Parathyroid adenoma (tissue), 2 donors: ENCODE data around the gene XPNPEP1.
A peak's percentile ranks its signal among the peaks of the same experiment; 100 is the strongest.

ENCODE experiments used
- H2AFZ ChIP-seq: fragments of 300-600 bp; sonication (generic); one replicate; pipeline ENCODE4 v1.7.0; 2017; ENCODE audit warnings: antibody characterized with exemption, mild to moderate bottlenecking
- H3K27ac ChIP-seq: fragments of 300-600 bp; sonication (generic); one replicate; pipeline ENCODE4 v1.7.0; 2017
- H3K27me3 ChIP-seq: fragments of 300-600 bp; sonication (generic); one replicate; pipeline ENCODE4 v1.7.0; 2017; ENCODE audit warnings: low read length; ENCODE audit not compliant: control insufficient read depth, insufficient read depth
- H3K36me3 ChIP-seq: fragments of 300-600 bp; sonication (generic); one replicate; pipeline ENCODE4 v1.7.0; 2017; ENCODE audit warnings: low read length; ENCODE audit not compliant: control insufficient read depth, insufficient read depth
- H3K4me1 ChIP-seq: fragments of 300-600 bp; sonication (generic); one replicate; pipeline ENCODE4 v1.7.0; 2017; ENCODE audit warnings: control low read depth
- H3K4me2 ChIP-seq: fragments of 300-600 bp; sonication (generic); one replicate; pipeline ENCODE4 v1.7.0; 2017; ENCODE audit warnings: low read length
- H3K4me3 ChIP-seq: fragments of 300-600 bp; sonication (generic); one replicate; pipeline ENCODE4 v1.7.0; 2017; ENCODE audit warnings: low read depth, low read length
- H3K79me2 ChIP-seq: fragments of 300-600 bp; sonication (generic); one replicate; pipeline ENCODE4 v1.7.0; 2017; ENCODE audit warnings: control low read depth
- H3K9ac ChIP-seq: fragments of 300-600 bp; sonication (generic); one replicate; pipeline ENCODE4 v1.7.0; 2017; ENCODE audit warnings: mild to moderate bottlenecking
- H3K9me3 ChIP-seq: fragments of 300-600 bp; sonication (generic); one replicate; pipeline ENCODE4 v1.7.0; 2017; ENCODE audit warnings: low read length; ENCODE audit not compliant: control insufficient read depth
- CTCF ChIP-seq: fragments of 300-600 bp; sonication (generic); IDR thresholded peaks from one replicate; pipeline ENCODE4 v1.7.0; 2017; ENCODE audit warnings: antibody characterized with exemption, mild to moderate bottlenecking
- donor health status: primary hyperparathyroidism.

Gene XPNPEP1

GRCh38 chr10:109959259-109960145 is 36.2 kb upstream of the XPNPEP1 start:
- H3K4me3 ChIP-seq: no peak overlapping the region
- H3K79me2 ChIP-seq: no peaks in the 10 kb centered on the region
- H3K9ac ChIP-seq: no peak overlapping the region
- H3K27ac ChIP-seq: no peak overlapping the region
- H3K9me3 ChIP-seq: no peaks in the 10 kb centered on the region
- H3K4me1 ChIP-seq: peaks cover 6% of the 10 kb centered on the region
- no peaks in the 10 kb centered on the region for H3K36me3 ChIP-seq
- H2AFZ ChIP-seq: no peak overlapping the region
- no peaks in the 10 kb centered on the region for H3K27me3 ChIP-seq
- no peak overlapping the region for H3K4me2 ChIP-seq
- TF ChIP-seq CTCF: no peak

- no peaks in the 10 kb centered on the region for H3K79me2 ChIP-seq
- H3K4me1 ChIP-seq: peaks cover 6% of the 10 kb centered on the region
- H3K9ac ChIP-seq: no peak overlapping the region
- no peak for TF ChIP-seq CTCF
- no peaks in the 10 kb centered on the region for H3K36me3 ChIP-seq
- no peak overlapping the region for H3K4me3 ChIP-seq
- no peaks in the 10 kb centered on the region for H3K9me3 ChIP-seq
- no peak overlapping the region for H3K4me2 ChIP-seq
- H3K27me3 ChIP-seq: no peaks in the 10 kb centered on the region
- H3K27ac ChIP-seq: no peak overlapping the region
- no peak overlapping the region for H2AFZ ChIP-seq
Observed at GRCh38 chr10:109958059-109958458, 34.7 kb upstream of the XPNPEP1 start.

- no peak for TF ChIP-seq CTCF
- H3K9ac ChIP-seq: no peak overlapping the region
- no peak overlapping the region for H3K4me3 ChIP-seq
- H3K4me2 ChIP-seq: no peak overlapping the region
- H3K27me3 ChIP-seq: no peaks in the 10 kb centered on the region
- no peaks in the 10 kb centered on the region for H3K36me3 ChIP-seq
- H2AFZ ChIP-seq: peak overlapping the region; percentile 66
- no peak overlapping the region for H3K27ac ChIP-seq
- peaks cover 6% of the 10 kb centered on the region for H3K4me1 ChIP-seq
- no peaks in the 10 kb centered on the region for H3K9me3 ChIP-seq
- no peaks in the 10 kb centered on the region for H3K79me2 ChIP-seq
Observed at GRCh38 chr10:109957092-109957797, 33.9 kb upstream of the XPNPEP1 start.

GRCh38 chr10:109956454-109957091 is 33.3 kb upstream of the XPNPEP1 start:
- H2AFZ ChIP-seq: peak overlapping the region; percentile 66
- H3K9ac ChIP-seq: no peak overlapping the region
- no peaks in the 10 kb centered on the region for H3K9me3 ChIP-seq
- no peaks in the 10 kb centered on the region for H3K27me3 ChIP-seq
- H3K36me3 ChIP-seq: no peaks in the 10 kb centered on the region
- TF ChIP-seq CTCF: peak; percentile 42
- no peak overlapping the region for H3K4me3 ChIP-seq
- H3K79me2 ChIP-seq: no peaks in the 10 kb centered on the region
- no peak overlapping the region for H3K4me2 ChIP-seq
- no peak overlapping the region for H3K27ac ChIP-seq
- H3K4me1 ChIP-seq: peaks cover 6% of the 10 kb centered on the region
